Endothelial cell of hepatic sinusoid (primary cell): Measurements from ENCODE around the gene PEX11B.
"Not testable (repeated sequence)": the region's sequence is repeated elsewhere in the genome, so short reads cannot be mapped to it uniquely, and the experiment has no call there.

ENCODE experiments used
- in situ Hi-C: cut with HindIII; loops from 2 replicates; pipeline ENCODE4 v1.10.0; 2017; ENCODE audit warnings: low sequenced_read_pairs

PEX11B gene

DNA sequence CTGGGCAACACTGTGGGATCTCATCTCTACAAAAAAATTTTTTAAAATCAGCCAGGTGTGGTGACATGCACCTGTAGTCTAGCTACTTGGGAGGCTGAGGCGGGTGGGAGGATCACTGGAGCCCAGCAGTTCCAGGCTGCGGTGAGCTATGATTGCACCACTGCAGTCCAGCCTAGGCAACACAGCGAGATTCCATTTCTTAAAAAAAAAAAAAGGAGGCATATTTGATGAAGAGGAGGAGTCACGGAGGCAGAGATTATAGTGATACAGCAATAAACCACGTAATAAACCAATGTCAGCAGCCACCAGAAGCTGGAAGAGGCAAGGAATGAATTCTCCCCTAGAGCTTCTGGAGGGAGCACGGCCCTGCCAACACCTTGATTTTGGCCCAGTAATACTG, 35.3 kb upstream of the PEX11B start:
- in situ Hi-C loops = no loop called here

DNA sequence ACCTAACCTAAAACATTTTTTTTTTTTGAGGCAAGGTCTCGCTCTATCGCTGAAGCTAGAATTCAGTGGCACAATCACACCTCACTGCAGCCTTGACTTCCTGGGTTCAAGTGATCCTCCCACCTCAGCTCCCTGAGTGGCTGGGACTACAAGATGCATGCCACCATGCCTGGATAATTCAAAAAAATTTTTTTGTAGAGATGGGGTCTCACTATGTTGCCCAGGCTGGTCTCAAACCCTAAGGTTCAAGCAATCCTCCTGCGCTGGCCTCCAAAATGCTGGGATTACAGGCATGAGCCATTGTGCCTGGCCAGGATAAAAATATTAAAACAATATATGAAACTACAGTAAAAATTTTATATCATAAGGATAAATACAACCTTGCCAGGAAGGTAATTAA, 34.4 kb upstream of the PEX11B start:
- in situ Hi-C loops = no loop called here

DNA sequence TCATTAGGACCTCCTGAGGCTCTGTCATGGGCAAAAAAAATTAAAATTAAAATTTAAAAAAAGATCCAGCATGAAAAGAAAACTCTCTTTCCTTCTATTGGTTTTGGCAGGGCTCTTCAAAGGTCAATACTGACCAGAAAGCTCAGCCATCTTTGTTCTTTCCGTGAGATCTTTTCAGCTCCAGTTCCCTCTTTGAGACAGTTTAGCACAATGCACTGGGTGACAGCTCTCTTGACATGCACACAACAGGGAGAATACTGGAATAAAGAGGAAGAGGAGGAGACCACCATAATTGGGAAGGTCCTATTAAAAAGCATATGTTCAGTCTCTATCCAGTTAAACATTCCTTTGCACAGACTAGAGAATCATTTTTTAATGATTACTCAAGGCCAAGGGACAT, 33.0 kb upstream of the PEX11B start:
- in situ Hi-C loops = no loop called here

GRCh38 chr1:145949219-145949618, 30.7 kb upstream of the PEX11B start:
- in situ Hi-C loops = no loop called here

DNA sequence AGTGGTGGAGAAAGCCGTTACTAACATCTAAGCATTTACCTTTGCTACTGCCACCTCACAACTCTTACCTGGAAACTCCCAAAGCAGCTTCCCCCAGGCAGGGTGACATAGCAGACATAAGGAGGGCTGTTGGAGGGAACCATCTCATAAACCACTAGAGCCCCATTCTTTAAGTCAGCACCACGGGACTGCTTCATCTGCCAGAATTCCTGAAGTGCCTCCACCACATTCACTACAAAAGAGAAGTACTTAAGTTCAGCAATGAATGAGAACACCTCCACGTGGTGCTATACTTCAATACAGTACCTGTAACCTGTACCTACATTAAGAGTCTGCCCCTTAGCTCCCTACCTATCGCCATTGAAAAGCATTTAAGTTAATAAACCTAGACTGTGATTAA, 29.0 kb upstream of the PEX11B start:
- in situ Hi-C loops = no loop called here

GRCh38 chr1:145946477-145946986, 28.0 kb upstream of the PEX11B start:
- in situ Hi-C loops = no loop called here

- in situ Hi-C loops = no loop called here
Measured at GRCh38 chr1:145944532-145944931, 26.0 kb upstream of the PEX11B start.

DNA sequence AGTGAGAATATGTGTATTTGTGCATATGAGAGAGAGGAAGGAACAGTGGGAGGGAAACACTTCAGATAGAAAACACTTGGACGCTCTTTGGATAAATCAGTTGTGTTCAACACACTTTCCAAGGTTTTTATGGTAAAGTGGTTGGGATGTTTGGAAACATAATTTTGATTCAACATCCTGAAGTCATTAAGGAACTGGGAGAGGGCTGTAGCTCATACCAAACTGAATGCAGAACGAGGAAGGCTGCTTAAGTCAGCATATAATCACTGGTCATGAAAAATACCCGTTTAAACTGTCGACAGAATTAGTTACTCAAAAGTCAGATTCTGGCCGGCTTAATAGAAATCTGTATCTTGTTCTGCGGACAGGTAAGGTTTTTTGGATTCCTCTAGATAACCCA, 24.4 kb upstream of the PEX11B start:
- in situ Hi-C loops = no loop called here

GRCh38 chr1:145942405-145942804, 23.9 kb upstream of the PEX11B start:
- in situ Hi-C loops = no loop called here

DNA sequence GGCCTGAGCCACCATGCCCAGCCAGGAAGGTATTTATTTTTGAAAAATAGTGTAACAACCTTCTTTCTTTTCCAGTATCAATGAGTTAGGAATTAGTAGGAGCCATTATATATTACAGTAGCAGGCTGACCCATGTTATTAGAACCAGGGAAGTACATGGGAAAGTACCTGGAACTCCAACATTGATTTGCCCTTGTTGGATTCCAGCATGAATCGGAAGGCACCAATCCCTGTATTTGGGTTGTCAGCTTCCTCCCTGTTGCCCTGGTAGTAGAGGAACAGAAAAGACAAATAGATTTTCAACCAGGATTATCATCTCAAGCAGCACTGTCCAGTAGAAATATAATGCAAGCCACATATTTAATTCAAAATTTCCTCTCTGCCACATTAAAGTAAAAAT, 18.9 kb upstream of the PEX11B start:
- in situ Hi-C loops = no loop called here

DNA sequence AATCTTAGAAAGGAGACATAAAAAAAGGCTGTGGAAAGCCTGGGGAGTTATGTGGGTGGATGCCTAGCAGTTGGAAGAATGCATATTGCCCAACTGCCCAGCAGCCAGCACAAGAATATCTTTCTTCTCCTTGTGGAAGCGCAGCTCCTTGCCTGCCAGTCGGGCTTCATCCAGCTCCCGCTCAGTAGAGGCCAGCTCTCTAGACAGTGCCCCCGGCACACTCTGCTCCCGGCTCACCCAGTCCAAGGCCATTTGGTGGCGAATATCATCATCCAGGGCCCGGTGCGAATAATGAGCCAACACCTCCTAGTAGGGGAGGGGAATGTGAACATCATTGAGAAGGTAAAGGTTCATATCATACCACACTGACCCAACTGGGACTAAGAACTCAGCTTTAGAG, 17.7 kb upstream of the PEX11B start:
- in situ Hi-C loops = no loop called here

DNA sequence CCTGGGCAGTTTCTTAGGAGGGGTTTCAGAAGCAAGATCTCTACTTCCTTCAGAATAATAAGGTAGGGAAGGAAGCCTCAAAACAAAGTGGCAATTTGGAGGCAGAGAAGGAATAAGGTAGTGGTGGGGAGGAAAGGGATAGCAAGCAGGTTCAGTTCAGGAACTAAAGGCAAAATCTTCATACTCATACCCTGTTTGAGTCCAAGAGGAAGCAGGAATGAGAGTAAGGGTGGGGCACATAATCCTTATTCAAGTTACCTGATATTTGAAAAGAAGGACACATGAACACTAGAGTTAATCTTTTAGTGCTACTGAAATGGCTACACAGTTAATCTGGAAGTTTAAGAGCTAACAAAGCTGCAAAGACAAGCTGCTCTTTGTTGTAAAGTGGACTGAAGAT, 17.2 kb upstream of the PEX11B start:
- in situ Hi-C loops = no loop called here

DNA sequence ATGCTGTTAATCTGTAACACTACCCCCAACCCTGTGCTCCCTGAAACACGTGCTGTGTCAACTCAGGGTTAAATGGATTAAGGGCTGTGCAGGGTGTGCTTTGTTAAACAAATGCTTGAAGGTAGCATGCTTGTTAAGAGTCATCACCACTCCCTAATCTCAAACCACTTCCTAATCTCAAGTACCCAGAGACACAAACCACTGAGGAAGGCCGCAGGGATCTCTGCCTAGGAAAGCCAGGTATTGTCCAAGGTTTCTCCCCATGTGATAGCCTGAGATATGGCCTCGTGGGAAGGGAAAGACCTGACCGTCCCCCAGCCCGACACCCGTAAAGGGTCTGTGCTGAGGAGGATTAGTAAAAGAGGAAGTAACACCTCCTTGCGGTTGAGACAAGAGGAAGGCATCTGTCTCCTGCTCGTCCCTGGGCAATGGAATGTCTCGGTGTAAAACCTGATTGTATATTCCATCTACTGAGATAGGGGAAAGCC, 14.0 kb upstream of the PEX11B start:
- in situ Hi-C loops = not testable (repeated sequence)

GRCh38 chr1:145927916-145928643, 9.6 kb upstream of the PEX11B start:
- in situ Hi-C loops = no loop called here

DNA sequence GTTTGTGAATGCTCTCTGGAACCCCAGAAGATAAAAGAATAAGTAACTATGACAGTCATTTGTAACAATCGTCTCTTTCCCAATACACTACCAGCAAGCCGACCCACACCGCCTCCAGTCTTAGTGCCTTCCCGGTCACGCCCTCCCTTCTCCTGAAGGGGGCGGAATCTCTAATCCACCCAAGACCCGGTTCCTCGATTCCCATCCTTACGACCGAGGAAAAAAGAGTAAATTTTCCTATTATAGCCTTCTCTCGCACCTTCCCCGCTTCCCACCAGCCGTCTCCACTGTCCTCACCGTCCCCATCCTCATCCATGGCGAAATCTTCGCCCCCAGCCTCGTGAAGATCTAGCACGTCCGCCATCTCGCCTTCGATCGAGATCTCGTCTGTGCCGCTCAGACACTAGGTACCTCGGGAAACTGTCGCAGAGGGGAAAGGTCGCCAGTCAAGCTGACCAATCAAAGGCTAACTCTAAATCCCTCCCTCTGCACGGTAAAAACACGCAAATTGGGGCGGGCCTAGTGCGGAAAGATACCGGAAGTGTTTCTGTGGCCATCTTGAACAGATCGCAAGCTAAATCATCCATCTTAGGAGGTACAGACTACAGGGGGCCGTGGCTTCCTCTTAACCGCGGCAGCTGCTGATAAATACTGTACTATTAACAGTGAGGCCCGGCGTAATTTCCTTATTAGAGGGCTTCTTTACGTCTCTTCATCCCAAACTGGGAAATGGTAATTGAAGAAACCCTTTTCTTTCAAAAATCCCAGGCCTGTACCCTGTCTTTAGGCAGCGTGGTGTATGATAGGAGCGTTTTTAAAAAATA, 8.8 kb upstream of the PEX11B start, which contains the start of gene RBM8A:
Gene RBM8A (minus strand): TSS at position 422 of the 824 bp plus-strand sequence. CDS start 58 bp downstream, at position 364.
- in situ Hi-C loops = no loop called here

GRCh38 chr1:145926686-145927062, 8.2 kb upstream of the PEX11B start:
- in situ Hi-C loops = no loop called here

DNA sequence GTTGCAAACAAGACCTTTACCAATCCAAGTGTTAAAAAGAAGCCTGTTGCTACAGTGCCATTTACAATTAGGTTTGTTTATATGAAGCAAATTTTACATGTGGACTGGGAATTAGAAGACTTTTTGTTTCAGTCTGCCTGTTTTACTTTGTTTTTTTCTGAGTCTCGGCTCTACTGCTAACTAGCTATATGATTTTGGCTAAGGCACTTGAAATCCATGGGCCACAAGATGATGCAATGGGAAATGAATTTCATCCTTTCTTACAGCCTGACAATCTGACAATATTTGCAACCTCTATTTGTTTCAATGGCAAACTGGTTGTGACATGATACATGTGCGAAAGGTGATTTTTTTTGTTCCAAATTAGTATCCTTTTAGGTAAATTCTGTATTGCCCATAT, 3.7 kb upstream of the PEX11B start:
- in situ Hi-C loops = no loop called here

DNA sequence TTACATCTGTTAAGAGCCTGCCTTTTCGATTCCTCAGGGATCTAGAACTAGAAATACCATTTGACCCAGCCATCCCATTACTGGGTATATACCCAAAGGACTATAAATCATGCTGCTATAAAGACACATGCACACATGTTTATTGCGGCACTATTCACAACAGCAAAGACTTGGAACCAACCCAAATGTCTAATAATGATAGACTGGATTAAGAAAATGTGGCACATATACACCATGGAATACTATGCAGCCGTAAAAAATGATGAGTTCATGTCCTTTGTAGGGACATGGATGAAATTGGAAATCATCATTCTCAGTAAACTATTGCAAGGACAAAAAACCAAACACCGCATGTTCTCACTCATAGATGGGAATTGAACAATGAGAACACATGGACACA, 1.8 kb upstream of the PEX11B start:
- in situ Hi-C loops = not testable (repeated sequence)

DNA sequence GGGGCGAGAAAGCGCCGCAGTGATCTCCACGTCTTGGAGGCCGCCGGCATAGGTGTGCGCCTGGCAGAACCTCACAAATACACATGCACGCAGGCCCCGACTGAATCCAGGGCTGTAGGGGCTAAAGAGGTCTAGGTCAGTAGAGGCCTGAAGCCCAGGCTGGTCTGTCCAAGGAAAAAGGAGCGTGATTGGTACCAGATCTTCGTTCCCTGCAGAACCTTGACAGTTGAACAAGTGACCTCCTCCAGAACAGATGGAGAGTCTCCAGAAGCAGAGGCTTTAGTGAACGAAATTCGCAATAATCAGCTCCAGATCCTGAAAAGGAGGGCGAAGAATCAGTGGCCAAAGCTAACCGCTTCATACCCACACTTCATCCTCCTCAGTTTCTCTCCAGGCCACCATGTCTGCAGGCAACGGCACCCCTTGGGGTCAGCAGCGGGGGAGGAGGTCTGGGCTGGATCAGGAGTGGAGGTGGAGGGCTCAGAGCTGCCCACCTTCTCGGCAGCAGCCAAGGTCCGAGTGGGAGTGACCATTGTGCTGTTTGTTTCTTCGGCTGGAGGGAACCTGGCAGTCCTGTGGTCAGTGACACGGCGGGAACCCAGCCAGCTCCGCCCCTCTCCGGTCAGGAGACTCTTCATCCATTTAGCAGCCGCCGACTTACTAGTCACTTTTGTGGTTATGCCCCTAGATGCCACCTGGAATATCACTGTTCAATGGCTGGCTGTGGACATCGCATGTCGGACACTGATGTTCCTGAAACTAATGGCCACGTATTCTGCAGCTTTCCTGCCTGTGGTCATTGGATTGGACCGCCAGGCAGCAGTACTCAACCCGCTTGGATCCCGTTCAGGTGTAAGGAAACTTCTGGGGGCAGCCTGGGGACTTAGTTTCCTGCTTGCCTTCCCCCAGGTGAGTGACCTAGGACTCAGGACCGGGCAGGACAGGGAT, 749 bp upstream of the PEX11B start:
- in situ Hi-C loops = loop anchor here (5.0 kb wide), 3 partner anchors 42 to 88 kb away; partner anchors contain the start of gene NUDT17

GRCh38 chr1:145917595-145917994, 922 bp downstream of the PEX11B start:
- in situ Hi-C loops = loop anchor here (5.0 kb wide), 3 partner anchors 40 to 90 kb away; partner anchors contain the start of gene NUDT17

GRCh38 chr1:145916745-145917144, 1.8 kb downstream of the PEX11B start:
- in situ Hi-C loops = loop anchor here (5.0 kb wide), 3 partner anchors 39 to 91 kb away; partner anchors contain the start of gene NUDT17
